ENCODE results near the gene PAIP2B.

GRCh38 chr2:71136174-71136573, 90.7 kb downstream of the PAIP2B start:
- TF ChIP-seq TCF7L2 (IDR thresholded peaks at IDR 0.05; ENCODE audit: low read depth, low read length) (no peak), POLR2AphosphoS5 (IDR thresholded peaks at IDR 0.05; ENCODE audit: low read depth, low read length) (no peak), CTCF (IDR thresholded peaks at IDR 0.05) (no peak)

Measured in Panc1 (cell line).